Left cardiac atrium (tissue), 4 donors: ENCODE results near the gene SV2C. TPM values are rescaled to one million over a fixed set of nuclear protein-coding genes. Genes with fewer than 3 reads are reported as not detected.

Source experiments
- ATAC-seq, 2 donors: fragments of 200-7000 bp; cut with Tn5 transposase; one replicate each; pipeline ENCODE4 v1.9.1; 2020; ENCODE audit warnings: mild to moderate bottlenecking in 2 of 2, moderate library complexity in 2 of 2
- DNase-seq: peaks from one replicate; pipeline ENCODE4 v3.0.0-alpha.2; 2020
- intact Hi-C, 2 donors: fragments of 100-400 bp; cut with DNase I; formaldehyde crosslinking; loops; one replicate each; pipeline versions ENCODE4 v1.14.1 to v1.15.1; 2022 to 2023
- total RNA-seq, 2 donors: library from RNA; stranded (reverse); fragmentation: NEBNext Ultra II Directional; extraction: Animal tissue kit (Norgen Biotek cat#: 25700); gene quantifications; one replicate each; pipeline ENCODE4 v1.2.1, GENCODE V29; 2021
- donor health status: DM: no; HTN: yes; CAD: no.
- donor health status: DM: no; HTN: yes; CAD: no; lungs with severe emphysema.
- donor health status: DM: yes; HTN: yes; CAD: no.
- donor health status: Dilated cardiomyopathy.

SV2C gene
- total RNA-seq, 2 donors from 2014 or later, result 0.06 TPM; not detected in 1

DNA sequence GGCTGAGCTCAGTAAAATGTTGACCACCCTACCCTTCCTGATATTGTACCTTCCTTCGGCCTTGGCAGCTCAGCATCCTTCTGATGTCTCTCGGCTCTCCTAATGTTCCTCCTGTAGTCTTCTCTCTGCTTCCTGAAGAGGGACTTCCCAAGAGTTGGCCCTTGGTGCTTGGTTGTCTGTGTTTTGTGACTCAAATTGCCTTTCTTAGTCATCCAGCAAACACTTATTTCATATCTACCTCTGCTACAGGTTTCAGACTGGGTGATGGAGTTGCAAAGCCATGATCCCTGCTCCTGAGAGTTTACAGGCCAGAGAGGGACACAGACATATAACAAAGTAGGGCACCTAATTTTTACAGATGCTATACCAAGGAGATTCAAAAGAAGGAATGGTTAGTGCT, 70.1 kb downstream of the SV2C start:
- intact Hi-C loops, result no loop called here
- no peak for DNase-seq
- no peak for ATAC-seq

DNA sequence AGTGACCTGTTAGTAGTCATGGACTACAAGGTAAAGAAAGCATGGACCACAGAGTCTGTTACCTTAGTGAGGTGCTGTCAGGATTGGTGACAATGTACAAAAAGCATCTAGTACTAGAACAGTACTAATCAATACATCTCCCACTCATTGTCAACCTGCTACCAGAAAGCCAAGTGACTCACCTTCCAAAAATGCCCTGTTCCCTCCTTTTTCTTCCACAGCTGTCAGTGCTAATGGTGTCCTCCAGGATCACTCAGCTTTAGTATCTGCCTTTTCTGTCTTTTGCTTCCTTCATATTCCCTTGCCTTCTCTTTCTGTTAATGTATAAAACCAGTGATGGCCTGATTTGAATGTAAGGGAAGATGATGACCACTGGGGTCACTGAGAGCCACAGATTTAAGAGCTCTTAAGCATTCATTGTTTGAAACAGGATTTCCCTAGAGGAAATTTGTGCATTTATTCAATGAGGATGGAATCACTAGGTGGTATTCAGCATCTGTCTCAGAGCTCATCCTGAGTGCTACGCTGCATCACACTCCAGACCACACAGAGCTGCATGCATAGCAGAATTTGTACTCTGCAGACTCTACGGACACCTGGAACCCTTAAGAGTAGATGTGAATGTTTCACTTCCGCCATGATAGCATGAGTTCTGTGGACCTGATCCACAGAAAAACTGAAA, 71.0 kb downstream of the SV2C start:
- no peak for ATAC-seq
- DNase-seq, result no peak
- intact Hi-C loops, result no loop called here

DNA sequence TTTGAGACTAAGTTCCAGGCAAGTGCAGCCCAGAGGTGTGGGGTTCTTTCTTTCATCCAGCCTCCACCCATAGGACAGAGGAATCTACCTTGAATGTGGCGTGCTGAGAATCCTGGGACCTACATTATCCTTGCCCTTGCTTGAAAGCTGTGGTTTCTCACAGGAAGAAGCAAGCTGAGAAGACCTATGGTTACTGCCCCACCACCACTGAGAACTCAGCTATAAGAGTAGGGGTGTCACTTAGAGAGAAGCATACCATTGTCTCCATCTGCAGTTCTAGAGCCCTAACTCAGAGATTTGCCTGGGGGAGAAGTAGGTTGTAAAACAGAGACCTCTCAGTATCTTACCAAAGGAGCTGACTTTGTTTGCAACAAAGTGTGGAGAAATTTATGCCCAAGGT, 72.4 kb downstream of the SV2C start:
- intact Hi-C loops, result no loop called here
- no peak for ATAC-seq
- no peak for DNase-seq

DNA sequence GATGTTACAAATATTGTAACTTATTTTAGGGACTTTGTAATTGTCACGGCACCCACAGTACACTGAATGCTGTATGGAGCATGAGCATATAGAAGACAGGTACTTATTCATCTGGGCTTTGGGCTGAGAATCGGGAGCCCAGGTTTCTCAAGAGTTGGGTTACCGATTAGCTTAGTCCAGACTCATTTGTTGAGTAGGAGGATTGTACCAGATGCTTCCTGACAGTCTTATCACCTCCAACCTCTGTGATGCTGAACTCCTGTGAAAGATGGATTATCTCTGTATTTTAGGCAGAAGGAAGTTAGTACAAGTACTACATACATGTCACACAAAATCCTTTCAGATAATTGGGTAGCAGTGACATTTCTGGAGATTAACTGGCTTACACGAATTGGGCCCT, 79.2 kb downstream of the SV2C start:
- intact Hi-C loops, result no loop called here
- ATAC-seq, result no peak
- no peak for DNase-seq

DNA sequence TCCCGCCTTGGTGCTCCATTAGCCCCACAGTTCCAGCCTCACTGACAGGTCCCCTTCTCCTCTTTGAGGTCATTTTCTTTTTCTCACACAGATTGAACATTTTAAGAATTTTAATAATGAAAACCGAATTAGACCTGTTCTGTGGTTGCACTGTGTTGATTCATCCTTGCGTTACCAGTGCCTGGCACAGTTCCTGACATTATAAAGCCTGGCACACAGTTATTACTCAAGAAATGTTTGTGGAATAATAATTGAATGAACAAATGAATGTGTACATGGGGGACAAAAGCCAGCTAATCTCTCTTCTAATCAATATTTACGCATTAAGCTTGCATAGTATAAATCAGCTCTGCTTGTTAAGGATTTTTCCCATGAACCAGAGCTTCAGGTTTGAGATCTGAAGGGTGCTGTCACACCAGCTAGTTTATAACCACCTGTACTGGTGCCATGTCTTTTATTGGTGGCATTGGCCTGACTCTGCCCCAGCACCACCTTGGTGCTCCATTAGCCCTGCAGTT, 80.0 kb downstream of the SV2C start:
- DNase-seq (no peak), ATAC-seq (no peak)
- intact Hi-C loops, result no loop called here

DNA sequence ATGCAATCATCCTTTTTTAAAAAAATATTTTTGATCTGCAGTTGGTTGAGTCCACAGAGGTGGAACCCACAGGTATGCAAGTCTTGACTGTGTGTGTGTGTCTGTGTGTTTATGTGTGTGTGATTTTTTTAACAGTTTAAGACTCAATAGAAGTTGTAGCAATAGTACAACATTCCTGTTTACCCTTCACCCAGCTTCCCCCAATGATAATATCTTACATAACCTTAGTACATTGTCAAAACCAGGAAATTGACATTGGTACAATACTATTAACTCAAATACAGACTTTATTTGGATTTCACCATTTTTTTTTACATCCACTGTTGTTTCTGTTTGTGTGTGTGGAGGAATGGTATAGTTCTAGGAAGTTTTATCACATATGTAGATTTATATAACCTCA, 81.8 kb downstream of the SV2C start:
- DNase-seq, result no peak
- ATAC-seq, result no peak
- intact Hi-C loops, result no loop called here

DNA sequence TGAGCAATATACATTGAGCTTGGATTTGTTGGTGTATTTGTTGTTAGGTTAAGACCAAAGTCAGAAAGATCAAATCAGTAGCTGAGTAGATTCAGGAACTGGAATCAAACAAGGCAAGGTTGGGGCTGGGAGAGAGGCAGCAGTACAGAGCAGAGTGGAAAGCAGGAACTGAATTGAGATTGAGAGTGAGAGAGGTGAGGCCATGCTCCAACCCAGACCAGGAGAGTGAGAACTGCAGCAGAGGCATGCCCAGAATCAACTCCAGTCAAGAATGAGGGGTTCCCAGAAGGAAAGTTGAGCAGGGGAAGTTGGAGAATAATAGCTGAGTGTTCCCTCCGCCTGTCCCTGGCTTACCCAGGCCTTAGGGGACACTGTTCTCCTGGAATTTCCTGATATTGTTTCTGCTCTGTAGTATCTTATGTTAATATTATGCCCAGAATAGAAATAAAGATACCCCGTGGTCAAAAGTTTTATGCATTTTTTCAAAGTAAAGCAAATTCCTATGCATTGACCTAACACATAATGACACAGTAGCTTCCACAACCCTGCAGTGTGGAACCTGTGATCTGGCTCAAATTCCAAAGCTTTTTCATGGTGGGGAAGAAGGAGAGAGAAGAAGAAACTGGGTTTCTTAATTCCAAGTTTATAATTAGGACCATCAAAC, 82.7 kb downstream of the SV2C start:
- ATAC-seq (no peak), DNase-seq (no peak)
- intact Hi-C loops, result no loop called here

DNA sequence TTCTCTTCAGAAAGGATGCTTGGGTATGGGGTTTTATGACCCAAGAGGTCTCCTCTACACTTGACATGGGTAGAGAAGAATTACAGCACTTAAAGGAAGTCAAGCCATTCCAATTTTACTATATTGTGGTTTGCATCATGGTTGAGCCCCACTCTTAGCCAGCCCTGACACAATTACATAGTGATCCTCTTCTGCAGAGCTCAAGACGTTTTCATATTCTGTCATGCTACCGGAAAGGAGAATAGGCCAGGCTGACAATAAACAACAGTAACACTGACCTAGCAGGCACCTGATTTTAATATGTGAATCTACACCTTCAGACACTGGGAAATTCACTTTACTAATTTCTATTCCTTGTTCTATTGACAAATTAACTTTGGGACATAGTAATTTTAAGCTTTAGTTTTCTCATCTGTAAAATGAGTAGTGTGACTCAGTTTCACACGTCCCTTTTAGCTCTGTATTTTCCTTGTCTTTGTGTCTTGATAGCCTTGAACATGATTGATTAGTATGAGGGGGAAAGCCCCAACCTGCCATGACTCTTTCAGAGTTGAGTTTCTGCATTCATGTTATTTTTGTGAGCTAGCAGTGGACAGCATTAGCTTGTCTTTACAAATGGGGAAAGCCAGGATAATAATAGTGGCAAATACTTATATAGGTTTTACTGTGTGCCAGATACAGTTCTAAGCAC, 83.8 kb downstream of the SV2C start:
- no peak for ATAC-seq
- intact Hi-C loops, result no loop called here
- no peak for DNase-seq

DNA sequence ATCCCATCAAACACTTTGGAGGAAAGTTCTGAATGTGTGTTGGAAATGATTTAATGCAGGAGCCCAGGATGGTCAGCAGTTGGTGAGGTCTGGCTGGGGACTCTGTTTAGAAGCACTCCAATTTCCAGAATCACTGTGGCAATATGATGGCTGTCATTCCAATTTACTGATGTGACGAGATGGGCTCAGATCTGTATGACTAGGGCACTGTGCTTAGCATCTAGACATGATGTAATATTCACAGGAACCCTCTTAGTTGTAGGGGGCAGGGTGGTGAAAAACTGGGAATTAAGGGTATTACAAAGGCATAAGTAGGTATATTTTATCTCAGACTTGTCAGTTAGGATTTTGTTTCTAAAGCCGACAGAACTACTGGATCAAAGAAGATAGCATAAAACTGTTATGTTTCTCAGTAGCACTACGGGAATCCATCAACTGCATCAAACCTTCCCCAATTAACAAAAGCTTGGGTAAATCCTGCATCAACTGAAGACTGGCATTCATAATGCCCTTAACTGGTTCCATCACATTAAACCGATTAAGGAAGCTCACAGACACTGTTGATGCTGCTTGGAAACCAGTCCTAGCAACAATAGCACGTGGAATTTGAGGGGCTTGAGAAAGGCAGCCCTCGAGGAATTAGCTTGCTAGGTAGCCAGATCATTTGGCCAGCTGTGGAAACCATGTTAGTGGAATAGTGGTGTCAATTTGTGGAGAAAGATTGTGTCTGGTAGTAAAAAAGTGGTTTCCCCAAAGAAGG, 86.1 kb downstream of the SV2C start:
- ATAC-seq (no peak), DNase-seq (no peak)
- intact Hi-C loops, result no loop called here

DNA sequence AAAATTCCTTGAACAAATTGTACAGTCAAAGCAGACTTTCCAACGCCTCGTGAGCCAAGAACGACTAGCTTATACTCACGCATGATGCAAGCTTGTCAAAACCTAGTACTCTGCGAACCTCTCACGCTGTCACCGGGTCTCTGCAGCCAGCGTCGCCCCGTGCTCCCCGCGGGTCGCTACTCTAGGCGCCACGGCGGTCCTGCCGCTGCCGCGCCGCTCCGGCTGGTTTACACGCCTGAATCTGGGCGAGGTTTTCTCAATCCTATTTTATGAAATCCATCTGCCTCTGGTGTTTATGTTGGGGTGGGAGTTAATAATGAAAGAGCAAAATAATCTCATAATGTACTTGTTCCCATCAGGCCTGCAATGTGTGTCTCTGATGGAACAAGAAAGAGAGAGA, 90.9 kb downstream of the SV2C start:
- intact Hi-C loops, result no loop called here
- ATAC-seq (no peak), DNase-seq (no peak)

DNA sequence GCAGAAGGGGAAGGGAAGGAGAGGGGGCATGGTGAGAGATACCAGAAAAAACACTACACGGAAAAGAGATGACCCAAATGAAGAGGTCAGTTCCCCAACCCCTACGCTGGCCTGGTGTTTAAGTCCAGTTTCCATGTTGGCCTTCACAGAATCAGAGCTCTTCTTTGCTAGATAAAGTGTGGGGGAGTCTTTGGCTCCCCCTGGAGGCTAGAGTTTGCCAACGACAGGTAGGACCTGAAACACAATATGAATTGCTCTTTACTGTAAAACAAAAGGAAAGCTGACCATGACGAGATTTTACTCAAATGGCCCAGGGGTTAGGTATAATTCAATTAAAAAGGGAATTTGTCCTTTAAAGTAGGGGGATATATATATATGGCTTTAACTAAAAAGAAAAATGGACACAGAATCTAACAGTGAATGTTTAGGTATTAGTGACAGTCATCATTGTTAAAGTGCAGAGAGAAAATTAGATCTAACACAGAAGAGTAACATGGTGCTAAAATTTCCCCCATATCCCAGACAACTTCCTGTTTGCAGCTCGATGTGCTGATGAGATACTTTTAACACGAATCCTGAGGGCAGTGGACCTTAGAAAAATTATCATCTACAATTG, 92.0 kb downstream of the SV2C start:
- DNase-seq (peak; percentile 24), ATAC-seq (no peak)
- intact Hi-C loops, result no loop called here

DNA sequence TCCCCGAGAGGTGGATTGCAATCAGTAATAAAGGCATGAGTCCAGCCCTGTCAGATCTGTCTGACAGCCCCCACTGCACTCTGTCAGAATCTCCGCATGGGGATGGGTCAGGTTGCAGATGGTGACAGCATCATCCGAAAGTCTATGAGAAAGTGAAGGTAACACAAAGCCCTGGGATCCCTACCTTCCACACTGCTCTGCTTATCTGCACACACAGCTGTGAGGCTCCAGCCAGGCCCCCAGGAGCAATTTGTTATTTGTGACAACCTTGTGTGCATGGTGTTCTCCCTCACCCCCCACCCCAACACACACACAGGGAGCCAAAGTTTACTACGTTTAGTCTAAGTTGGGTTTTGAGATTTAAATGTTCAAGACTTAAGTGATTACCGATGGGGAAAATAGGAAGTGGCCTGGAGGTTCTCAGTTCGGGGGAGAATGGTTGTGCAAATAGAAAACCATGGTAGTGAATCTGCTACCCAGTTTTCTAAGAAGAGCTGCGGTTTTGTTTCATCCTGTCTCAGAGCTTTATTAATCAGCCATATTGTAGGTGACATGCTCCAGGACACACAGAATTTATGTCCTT, 92.7 kb downstream of the SV2C start:
- intact Hi-C loops, result no loop called here
- DNase-seq, result no peak
- no peak for ATAC-seq

DNA sequence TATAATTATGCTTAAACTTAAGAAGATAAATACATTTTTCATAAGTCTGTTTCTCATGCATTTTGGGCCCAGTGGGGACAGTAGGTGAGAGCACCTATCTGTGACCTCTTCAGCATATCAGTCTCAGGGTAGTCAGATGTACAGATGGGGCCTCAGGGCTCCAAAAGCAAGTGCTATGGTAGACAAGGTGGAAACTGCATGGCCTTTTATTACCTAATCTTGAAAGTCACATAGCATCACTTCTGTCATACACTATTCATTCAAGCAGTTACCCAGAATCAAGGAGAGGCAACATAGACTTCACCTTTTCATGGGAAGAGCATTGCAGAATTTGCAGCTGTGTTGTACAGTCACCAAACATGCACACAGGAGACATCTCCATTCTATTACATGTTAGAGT, 94.8 kb downstream of the SV2C start:
- DNase-seq, result no peak
- intact Hi-C loops, result no loop called here
- no peak for ATAC-seq

DNA sequence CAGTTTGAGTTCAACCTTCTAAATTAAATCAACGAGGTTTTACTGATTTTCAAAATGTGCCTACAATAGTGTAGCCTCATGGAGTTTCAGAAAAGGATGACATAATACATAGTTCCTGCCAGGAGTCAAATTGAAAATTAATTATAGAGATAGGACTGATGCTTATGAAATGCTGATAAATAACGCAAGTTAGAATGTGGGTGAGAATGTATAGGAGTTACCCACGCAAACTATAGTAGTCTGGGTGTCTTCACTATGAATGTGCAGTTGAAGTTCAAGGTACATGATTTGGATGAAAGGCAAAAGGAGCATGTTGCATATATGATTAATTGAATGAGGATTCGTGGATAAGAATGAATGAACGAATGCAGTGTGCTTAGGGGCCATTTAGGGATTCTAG, 95.7 kb downstream of the SV2C start:
- intact Hi-C loops, result no loop called here
- ATAC-seq (no peak), DNase-seq (no peak)

DNA sequence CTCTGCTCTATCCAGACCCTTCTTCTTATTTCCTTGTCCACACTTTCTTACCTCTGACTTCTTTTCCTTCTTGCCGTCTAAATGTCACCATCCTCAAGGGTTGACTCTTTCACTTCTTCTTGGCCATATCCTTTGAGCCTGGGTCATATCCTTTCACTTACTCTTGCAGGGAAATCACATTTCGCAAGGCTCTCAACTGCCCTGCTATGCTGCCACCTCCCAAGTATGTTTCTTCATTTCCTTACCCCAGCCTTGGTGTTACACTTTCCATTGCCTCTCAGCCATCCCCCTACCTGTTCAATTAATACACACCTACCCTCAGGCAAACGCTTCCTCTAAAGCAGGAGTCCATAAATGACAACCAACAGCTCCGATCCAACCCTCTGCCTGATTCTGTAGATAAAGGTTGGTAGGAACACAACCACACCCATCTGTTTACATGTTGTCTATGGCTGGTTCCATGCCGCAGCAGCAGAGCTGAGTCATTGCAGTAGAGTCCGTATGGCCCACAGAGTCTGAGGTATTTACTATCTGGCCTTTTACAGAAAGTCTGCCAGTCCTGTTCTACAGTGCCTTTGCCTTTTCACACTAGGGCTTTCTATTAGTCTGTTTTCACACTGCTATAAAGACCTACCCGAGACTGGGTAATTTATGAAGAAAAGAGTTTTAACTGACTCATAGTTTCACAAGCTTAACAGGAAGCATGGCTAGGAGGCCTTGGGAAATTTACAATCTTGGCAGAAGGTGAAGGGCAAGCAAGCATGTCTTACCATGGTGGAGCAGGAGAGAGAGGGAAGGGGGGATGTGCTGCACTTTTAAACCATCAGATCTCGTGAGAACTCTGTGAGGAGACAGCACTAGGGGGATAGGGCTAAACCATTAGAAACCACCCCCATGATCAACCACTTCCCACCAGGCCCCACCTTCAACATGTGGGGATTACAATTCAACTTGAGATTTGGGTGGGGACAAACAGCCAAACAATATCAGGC, 97.9 kb downstream of the SV2C start:
- intact Hi-C loops, result no loop called here
- ATAC-seq, result no peak
- DNase-seq, result no peak

DNA sequence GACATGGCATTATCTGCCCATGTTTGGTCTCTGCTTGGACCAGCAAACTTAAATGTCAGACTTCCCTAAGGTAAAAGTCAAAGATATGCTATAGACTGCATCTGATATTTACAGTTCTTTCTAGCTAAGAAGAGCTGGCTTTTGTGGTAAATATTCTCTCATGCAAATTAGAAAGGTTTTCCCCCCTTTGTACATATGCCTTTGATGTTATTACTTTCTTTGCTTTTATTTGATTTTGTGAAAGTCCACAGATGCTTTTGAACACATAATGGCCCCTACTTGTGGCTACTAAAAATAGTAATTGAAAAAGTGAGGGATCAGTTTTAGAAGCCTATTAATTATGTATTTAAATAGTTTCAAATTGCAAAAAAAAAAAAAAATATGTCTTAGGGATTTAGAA, 104.2 kb downstream of the SV2C start:
- ATAC-seq (no peak), DNase-seq (no peak)
- intact Hi-C loops, result no loop called here

DNA sequence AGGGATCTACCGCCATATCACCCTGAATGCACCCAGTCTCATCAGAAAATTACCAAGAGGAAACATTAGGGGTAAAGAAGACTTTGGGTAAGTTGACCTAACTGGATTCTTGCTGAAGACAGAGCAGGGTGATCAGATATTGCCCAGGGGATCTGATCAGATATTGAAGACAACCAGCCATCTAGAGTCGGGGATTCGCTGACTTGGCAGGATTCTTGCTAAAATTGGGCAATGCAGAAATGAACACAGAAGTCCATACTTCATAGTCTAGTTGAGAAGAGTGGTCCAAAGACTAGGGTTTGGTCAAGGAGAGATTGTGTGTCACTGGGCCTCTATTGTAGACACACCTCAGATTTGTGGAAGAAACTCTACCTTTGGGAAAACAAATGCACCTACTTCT, 107.2 kb downstream of the SV2C start:
- intact Hi-C loops, result no loop called here
- ATAC-seq, result no peak
- no peak for DNase-seq

DNA sequence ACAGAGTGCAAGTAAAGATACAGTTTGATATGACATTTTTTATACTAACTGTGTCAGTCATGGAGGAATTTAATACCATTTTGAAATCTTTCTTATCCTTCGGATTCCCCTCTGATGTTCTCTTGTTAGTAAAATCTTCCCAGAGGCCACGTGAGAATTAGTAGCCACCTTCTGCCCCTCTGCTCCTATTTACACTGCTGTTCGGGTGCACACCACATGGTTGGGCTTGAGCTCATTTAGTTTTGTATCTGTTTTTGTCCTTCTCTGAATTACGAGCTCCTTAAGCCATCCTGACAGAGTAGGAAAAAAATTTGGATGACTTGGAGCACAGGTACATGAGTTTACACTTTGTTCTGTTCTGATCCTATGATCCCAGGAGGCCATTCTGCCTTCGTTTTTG, 109.7 kb downstream of the SV2C start:
- ATAC-seq, result no peak
- no peak for DNase-seq
- intact Hi-C loops, result no loop called here
